IMR-90 (cell line): Measurements from ENCODE around the gene MIR17HG. TPM values are rescaled to one million over a fixed set of nuclear protein-coding genes. Genes with fewer than 3 reads are reported as not detected.
"Not testable (repeated sequence)": the region's sequence is repeated elsewhere in the genome, so short reads cannot be mapped to it uniquely, and the experiment has no call there.

Experiments used
- ATAC-seq: fragments of 200-7000 bp; cut with Tn5 transposase; 2 replicates; pipeline ENCODE4 v1.9.1; 2020; ENCODE audit warnings: low read depth, mild to moderate bottlenecking, moderate library complexity
- BruUV-seq: library from RNA; stranded (reverse); fragments of 400-500 nt; replicated peaks from 2 replicates; lab custom pipeline; 2021; lab: Mats Ljungman, UMichigan
- CTCF ChIA-PET: fragments of 300-600 bp; formaldehyde crosslinking; extraction: SDS; loops from one replicate; lab custom pipeline; 2021; ENCODE audit warnings: antibody characterized with exemption; lab: Yijun Ruan, JAX
- POLR2A ChIA-PET: fragments of 300-600 bp; sonication (Branson Sonifier 250); formaldehyde crosslinking; loops from one replicate; lab custom pipeline; 2022; ENCODE audit warnings: antibody characterized with exemption; ENCODE audit not compliant: unreplicated experiment; lab: Charles Lee
- DNase-seq: peaks from one replicate; pipeline ENCODE4 v3.0.0; 2013
- H2AFZ ChIP-seq: replicated peaks from 2 replicates; pipeline ENCODE3; 2013; ENCODE audit warnings: low read length, mild to moderate bottlenecking; ENCODE audit not compliant: poor library complexity
- H2AK5ac ChIP-seq: 2 replicates; pipeline ENCODE4 v1.6.1; 2013; ENCODE audit warnings: low read depth, low read length, inconsistent platforms
- H2AK9ac ChIP-seq: replicated peaks from 2 replicates; pipeline ENCODE3; 2013; ENCODE audit warnings: mild to moderate bottlenecking, low read depth, low read length, moderate library complexity; ENCODE audit not compliant: poor library complexity
- H2BK120ac ChIP-seq: 2 replicates; pipeline ENCODE4 v1.6.1; 2013; ENCODE audit warnings: low read depth, low read length, inconsistent platforms
- H2BK15ac ChIP-seq: 3 replicates; pipeline ENCODE4 v1.6.1; 2013; ENCODE audit warnings: low read depth, low read length, inconsistent platforms
- H2BK20ac ChIP-seq: 2 replicates; pipeline ENCODE4 v1.6.1; 2013; ENCODE audit warnings: low read depth, mild to moderate bottlenecking, inconsistent platforms, low read length, moderate library complexity
- H2BK5ac ChIP-seq: 2 replicates; pipeline ENCODE4 v1.6.1; 2013; ENCODE audit warnings: mild to moderate bottlenecking, low read depth, low read length, inconsistent platforms; ENCODE audit not compliant: poor library complexity, severe bottlenecking
- H3K14ac ChIP-seq: replicated peaks from 2 replicates; pipeline ENCODE4 v1.6.1; 2013; ENCODE audit warnings: low read depth, low read length, inconsistent platforms
- H3K18ac ChIP-seq: 2 replicates; pipeline ENCODE4 v1.6.1; 2013; ENCODE audit warnings: low read depth, low read length, control low read depth
- H3K23ac ChIP-seq: 2 replicates; pipeline ENCODE4 v1.6.1; 2013; ENCODE audit warnings: low read depth, low read length, inconsistent platforms
- H3K27ac ChIP-seq: 2 replicates; pipeline ENCODE4 v1.5.1; 2013; ENCODE audit warnings: mild to moderate bottlenecking, control low read depth, low read length; ENCODE audit not compliant: insufficient read depth
- H3K27me3 ChIP-seq: 2 replicates; pipeline ENCODE4 v1.6.1; 2013; ENCODE audit warnings: low read length; ENCODE audit not compliant: control insufficient read depth, insufficient read depth
- H3K36me3 ChIP-seq: 2 replicates; pipeline ENCODE4 v1.6.1; 2013; ENCODE audit warnings: low read length, mixed read lengths; ENCODE audit not compliant: control insufficient read depth, insufficient read depth
- H3K4ac ChIP-seq: 2 replicates; pipeline ENCODE4 v1.6.1; 2013; ENCODE audit warnings: low read depth, low read length, inconsistent platforms
- H3K4me1 ChIP-seq: 2 replicates; pipeline ENCODE4 v1.6.1; 2013; ENCODE audit warnings: low read length, mixed read lengths; ENCODE audit not compliant: control insufficient read depth, insufficient read depth
- H3K4me2 ChIP-seq: 2 replicates; pipeline ENCODE4 v1.6.1; 2013; ENCODE audit warnings: low read depth, mild to moderate bottlenecking, control low read depth, low read length, moderate library complexity
- H3K4me3 ChIP-seq: 2 replicates; pipeline ENCODE4 v1.5.1; 2013; ENCODE audit warnings: low read depth, mild to moderate bottlenecking, control low read depth, low read length, moderate library complexity; ENCODE audit not compliant: insufficient read depth
- H3K56ac ChIP-seq: 2 replicates; pipeline ENCODE4 v1.6.1; 2013; ENCODE audit warnings: low read length, inconsistent platforms; ENCODE audit not compliant: insufficient read depth; ENCODE audit errors: extremely low read depth
- H3K79me1 ChIP-seq, 2 experiments: 2 replicates each; pipeline ENCODE4 v1.6.1; 2013; ENCODE audit warnings: low read length in 2 of 2, inconsistent platforms in 1 of 2, low read depth in 1 of 2
- H3K9ac ChIP-seq: 2 replicates; pipeline ENCODE4 v1.6.1; 2013; ENCODE audit warnings: low read depth, low read length, control low read depth
- H3K9me1 ChIP-seq: 2 replicates; pipeline ENCODE4 v1.6.1; 2013; ENCODE audit warnings: low read length, inconsistent platforms; ENCODE audit not compliant: insufficient read depth
- H3K9me3 ChIP-seq: 2 replicates; pipeline ENCODE4 v1.6.1; 2013; ENCODE audit warnings: low read length; ENCODE audit not compliant: control insufficient read depth, insufficient read depth
- H4K20me1 ChIP-seq: 2 replicates; pipeline ENCODE4 v1.6.1; 2013; ENCODE audit warnings: low read length, inconsistent platforms; ENCODE audit not compliant: insufficient read depth
- H4K5ac ChIP-seq: 2 replicates; pipeline ENCODE4 v1.6.1; 2013; ENCODE audit warnings: mild to moderate bottlenecking, low read depth, low read length, control low read depth
- H4K8ac ChIP-seq, 2 experiments: 2 replicates each; pipeline ENCODE4 v1.6.1; 2013; ENCODE audit warnings: low read depth in 2 of 2, low read length in 2 of 2, control low read depth in 1 of 2, inconsistent platforms in 1 of 2
- H4K91ac ChIP-seq: 2 replicates; pipeline ENCODE4 v1.6.1; 2013; ENCODE audit warnings: low read depth, low read length, inconsistent platforms; ENCODE audit not compliant: insufficient read depth
- WGBS, 2 experiments: methylation state at CpG; one replicate each; pipeline versions ENCODE4 v1.1.5 to v1.1.7; 2013; ENCODE audit warnings: missing lambda C conversion rate in 2 of 2; ENCODE audit not compliant: insufficient read length in 1 of 2; ENCODE audit errors: extremely low coverage in 2 of 2; 5-methylcytosine and 5-hydroxymethylcytosine counted together
- dilution Hi-C: fragments of 300-500 bp; cut with HindIII; formaldehyde crosslinking; loops from one replicate; pipeline ENCODE4 v1.14.3; 2018; ENCODE audit warnings: low sequenced_read_pairs; ENCODE audit not compliant: unreplicated experiment
- in situ Hi-C: fragments of 300-500 bp; cut with MboI; formaldehyde crosslinking; loops from 3 replicates; pipeline ENCODE4 v1.14.3; 2019; ENCODE audit warnings: low sequenced_read_pairs, inconsistent platforms, mixed read lengths
- intact Hi-C: fragments of 100-400 bp; cut with micrococcal nuclease; formaldehyde crosslinking; loops from 2 replicates; pipeline ENCODE4 v1.10.0; 2022
- polyA plus RNA-seq, 3 experiments: library from polyadenylated mRNA; depleted of rRNA; stranded (reverse); fragments of >200 nt; gene quantifications; 2 replicates each; pipeline ENCODE4 v1.2.3, GENCODE V29; 2012; ENCODE audit warnings: low replicate concordance in 1 of 3
- total RNA-seq: library from RNA; depleted of rRNA; stranded (reverse); fragments of >200 nt; gene quantifications from 2 replicates; pipeline ENCODE4 v1.2.3, GENCODE V29; 2012

MIR17HG gene
- total and polyA plus RNA-seq, 2 of the 4 experiments (the other 2 are of a cell fraction), result 0.77 to 3.0 TPM

- H3K4ac ChIP-seq, H3K9me3 ChIP-seq, CTCF ChIA-PET, H3K79me1 ChIP-seq, H3K27ac ChIP-seq, H4K5ac ChIP-seq, H2BK5ac ChIP-seq, H2AFZ ChIP-seq, in situ Hi-C loops, H4K8ac ChIP-seq, H3K36me3 ChIP-seq, H3K4me1 ChIP-seq, H3K18ac ChIP-seq, ATAC-seq, H2BK15ac ChIP-seq, H4K91ac ChIP-seq, H4K20me1 ChIP-seq, H3K4me2 ChIP-seq, intact Hi-C loops, dilution Hi-C loops, H3K9me1 ChIP-seq, BruUV-seq, H3K4me3 ChIP-seq, H3K23ac ChIP-seq, H2AK9ac ChIP-seq, H3K9ac ChIP-seq, H2AK5ac ChIP-seq, H2BK120ac ChIP-seq, POLR2A ChIA-PET, H3K14ac ChIP-seq, H2BK20ac ChIP-seq, H3K27me3 ChIP-seq, H3K56ac ChIP-seq, DNase-seq: not testable (repeated sequence)
- WGBS, 2 experiments, result 40% methylated on average over 1 of the region's 1 CpG; no CpG with 5 or more reads in 1 of the 2 experiments
Measured at GRCh38 chr13:91320990-91321389, 26.5 kb upstream of the MIR17HG start.
